ENCODE results near the gene SLC12A8.

GRCh38 chr3:125154110-125154509, 58.4 kb downstream of the SLC12A8 start:
- no peak for TF ChIP-seq CTCF (conservative IDR thresholded peaks at IDR 0.05)
- TF ChIP-seq ZFX (IDR thresholded peaks at IDR 0.05), result no peak

All from C4-2B (cell line).